ENCODE results near the gene TBC1D9.

TBC1D9 gene

DNA sequence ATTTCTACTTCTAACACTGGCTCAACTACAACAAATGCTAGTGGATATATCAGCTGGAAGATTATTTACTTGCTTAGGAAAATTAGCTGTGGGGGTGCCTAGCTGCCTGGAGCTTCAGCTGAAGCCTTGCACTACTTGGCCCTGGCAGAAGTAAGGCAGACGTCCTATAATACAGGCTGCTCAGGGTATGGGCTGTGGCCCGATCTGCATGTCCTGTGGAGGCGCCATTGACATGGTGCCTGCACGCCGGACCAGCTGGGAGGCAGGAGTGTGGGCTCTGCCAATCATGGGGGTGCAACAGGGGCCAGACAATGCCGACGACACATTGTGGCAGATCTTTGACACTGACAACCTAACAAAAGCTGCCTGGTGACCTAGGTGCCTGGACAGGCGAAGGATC lies 155.8 kb downstream of the TBC1D9 start:
- DNase-seq (ENCODE audit: insufficient read length, low spot score), result no peak
- FAIRE-seq, result no peak
- TF ChIP-seq, protein P1, sequence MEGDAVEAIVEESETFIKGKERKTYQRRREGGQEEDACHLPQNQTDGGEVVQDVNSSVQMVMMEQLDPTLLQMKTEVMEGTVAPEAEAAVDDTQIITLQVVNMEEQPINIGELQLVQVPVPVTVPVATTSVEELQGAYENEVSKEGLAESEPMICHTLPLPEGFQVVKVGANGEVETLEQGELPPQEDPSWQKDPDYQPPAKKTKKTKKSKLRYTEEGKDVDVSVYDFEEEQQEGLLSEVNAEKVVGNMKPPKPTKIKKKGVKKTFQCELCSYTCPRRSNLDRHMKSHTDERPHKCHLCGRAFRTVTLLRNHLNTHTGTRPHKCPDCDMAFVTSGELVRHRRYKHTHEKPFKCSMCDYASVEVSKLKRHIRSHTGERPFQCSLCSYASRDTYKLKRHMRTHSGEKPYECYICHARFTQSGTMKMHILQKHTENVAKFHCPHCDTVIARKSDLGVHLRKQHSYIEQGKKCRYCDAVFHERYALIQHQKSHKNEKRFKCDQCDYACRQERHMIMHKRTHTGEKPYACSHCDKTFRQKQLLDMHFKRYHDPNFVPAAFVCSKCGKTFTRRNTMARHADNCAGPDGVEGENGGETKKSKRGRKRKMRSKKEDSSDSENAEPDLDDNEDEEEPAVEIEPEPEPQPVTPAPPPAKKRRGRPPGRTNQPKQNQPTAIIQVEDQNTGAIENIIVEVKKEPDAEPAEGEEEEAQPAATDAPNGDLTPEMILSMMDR (IDR thresholded peaks at IDR 0.05; ENCODE audit: insufficient read depth, missing control alignments), result no peak

DNA sequence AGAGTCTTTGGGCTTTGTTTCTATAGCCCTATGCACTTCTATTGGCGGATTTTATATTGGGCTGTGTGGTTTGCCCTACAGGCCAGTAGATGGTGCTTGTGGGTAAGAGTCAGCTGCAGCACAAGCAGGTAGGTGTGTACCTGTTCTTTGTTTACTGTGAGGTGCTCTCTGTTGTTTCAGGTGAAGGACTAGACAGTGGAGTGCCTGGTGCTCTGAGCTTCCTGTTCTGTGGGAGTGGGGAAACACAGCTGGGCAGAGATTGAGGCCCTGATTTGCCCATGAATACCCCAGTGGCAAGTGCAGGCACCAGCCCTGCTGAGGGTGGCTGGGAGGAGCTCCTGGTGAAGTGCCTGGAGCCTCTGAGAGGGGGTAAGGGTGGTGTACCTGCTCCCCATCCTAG lies 161.1 kb downstream of the TBC1D9 start:
- DNase-seq (ENCODE audit: insufficient read length, low spot score) (no peak), FAIRE-seq (no peak)
- TF ChIP-seq, protein P1 (IDR thresholded peaks at IDR 0.05; ENCODE audit: insufficient read depth, missing control alignments), result peak; percentile 21

DNA sequence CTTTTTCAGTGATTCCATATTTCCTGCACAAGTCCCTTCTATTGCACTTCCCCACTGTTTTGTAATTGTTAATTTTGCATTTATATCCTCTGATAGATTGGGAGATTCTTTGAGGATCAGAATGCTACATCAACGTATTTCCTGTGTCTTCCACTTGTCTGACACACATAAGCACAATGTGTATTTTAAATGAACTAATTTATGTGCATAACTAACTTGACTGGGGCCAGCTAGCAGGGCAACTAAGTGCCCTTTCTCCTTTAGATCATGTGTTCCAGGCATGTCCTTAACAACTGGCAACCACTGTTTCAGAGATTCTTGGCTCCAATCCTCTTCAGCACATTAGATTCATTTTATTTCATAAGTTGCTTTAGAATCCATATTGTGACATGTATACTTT lies 171.7 kb downstream of the TBC1D9 start:
- FAIRE-seq (no peak), DNase-seq (ENCODE audit: insufficient read length, low spot score) (no peak)
- TF ChIP-seq, protein P1 (IDR thresholded peaks at IDR 0.05; ENCODE audit: insufficient read depth, missing control alignments), result no peak

DNA sequence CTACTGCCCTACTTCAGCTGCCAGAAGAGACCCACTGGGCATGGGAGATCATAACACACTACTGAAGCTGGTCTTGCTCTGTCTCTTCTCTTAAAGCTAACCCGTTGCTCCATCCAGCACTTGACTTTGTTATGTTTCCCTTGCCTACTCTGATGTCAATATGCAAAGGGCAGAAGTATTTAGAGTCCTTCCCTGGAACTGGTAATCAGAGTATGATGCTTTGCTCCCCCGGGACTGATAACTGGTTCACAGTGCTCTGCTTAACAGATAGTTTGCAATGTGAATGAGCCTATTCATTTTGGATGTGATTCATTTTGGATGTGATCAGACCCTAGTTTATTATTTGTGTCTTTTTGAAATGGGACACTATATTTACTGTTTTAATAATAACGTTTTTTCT lies 175.1 kb downstream of the TBC1D9 start:
- no peak for FAIRE-seq
- DNase-seq (ENCODE audit: insufficient read length, low spot score), result no peak
- TF ChIP-seq, protein P1 (IDR thresholded peaks at IDR 0.05; ENCODE audit: insufficient read depth, missing control alignments), result no peak

GRCh38 chr4:140579278-140579677 lies 176.9 kb downstream of the TBC1D9 start:
- TF ChIP-seq, protein P1 (IDR thresholded peaks at IDR 0.05; ENCODE audit: insufficient read depth, missing control alignments), result no peak
- DNase-seq (ENCODE audit: insufficient read length, low spot score) (no peak), FAIRE-seq (no peak)

DNA sequence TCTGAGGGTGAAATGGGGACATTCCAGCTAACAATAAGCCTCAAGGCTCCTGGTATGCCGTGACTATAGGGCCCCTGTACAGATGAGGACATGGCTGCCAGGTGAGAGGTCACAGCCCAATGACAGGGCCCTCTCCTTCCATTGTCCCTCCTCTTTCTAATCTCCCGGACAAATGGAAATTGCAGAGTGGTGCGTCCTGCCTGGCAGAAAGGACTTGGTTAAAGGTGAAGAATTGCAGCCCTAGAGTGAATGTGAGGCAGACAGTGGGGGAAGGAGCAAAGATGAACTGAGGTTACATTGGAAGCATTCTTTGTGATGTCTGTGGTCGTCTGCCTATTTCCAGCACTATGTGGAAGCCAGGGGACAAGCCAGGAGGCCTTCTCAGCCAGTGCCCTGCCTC lies 180.7 kb downstream of the TBC1D9 start:
- DNase-seq (ENCODE audit: insufficient read length, low spot score), result no peak
- no peak for FAIRE-seq
- TF ChIP-seq, protein P1 (IDR thresholded peaks at IDR 0.05; ENCODE audit: insufficient read depth, missing control alignments), result no peak

DNA sequence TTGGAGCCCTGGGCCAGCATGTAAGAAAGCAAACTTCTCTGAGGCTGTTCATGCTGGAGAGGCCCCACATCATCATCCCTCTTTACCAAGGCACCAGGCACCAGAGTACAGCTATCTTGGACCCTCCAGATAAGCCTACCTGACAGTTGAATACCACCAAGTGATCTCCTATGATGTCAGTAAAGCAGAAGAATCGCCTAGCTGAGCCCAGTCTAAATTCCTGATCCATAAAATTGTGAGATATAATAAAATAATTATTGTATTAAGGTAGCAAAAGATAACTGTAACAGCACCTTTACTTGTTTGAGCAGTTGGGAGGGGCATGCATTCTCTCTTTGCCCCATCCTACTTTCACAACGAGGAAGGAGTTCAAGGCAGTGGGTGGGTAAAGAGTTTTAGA lies 184.6 kb downstream of the TBC1D9 start:
- DNase-seq (ENCODE audit: insufficient read length, low spot score) (no peak), FAIRE-seq (no peak)
- TF ChIP-seq, protein P1 (IDR thresholded peaks at IDR 0.05; ENCODE audit: insufficient read depth, missing control alignments), result no peak

All from D721Med (cell line).